ENCODE data around the gene USP17L20. TPM values are rescaled to one million over a fixed set of nuclear protein-coding genes. Genes with fewer than 3 reads are reported as not detected.
"Not testable (repeated sequence)": the region's sequence is repeated elsewhere in the genome, so short reads cannot be mapped to it uniquely, and the experiment has no call there.

The USP17L20 gene, protein sequence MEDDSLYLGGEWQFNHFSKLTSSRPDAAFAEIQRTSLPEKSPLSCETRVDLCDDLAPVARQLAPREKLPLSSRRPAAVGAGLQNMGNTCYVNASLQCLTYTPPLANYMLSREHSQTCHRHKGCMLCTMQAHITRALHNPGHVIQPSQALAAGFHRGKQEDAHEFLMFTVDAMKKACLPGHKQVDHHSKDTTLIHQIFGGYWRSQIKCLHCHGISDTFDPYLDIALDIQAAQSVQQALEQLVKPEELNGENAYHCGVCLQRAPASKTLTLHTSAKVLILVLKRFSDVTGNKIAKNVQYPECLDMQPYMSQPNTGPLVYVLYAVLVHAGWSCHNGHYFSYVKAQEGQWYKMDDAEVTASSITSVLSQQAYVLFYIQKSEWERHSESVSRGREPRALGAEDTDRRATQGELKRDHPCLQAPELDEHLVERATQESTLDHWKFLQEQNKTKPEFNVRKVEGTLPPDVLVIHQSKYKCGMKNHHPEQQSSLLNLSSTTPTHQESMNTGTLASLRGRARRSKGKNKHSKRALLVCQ
- not detected for polyA plus RNA-seq (ENCODE audit: insufficient read depth in 1 of 5, insufficient read length in 5 of 5, low replicate concordance in 1 of 5)
- long read RNA-seq, donor 1, result 0 reads
- long read RNA-seq, donor 2, result 0 reads
- long read RNA-seq, donor 3, result 0 reads
- long read RNA-seq, donor 4, result 0 reads
- long read RNA-seq, donor 5, result 0 reads
- long read RNA-seq, donor 6, result 0 reads
- long read RNA-seq, donor 7, result 0 reads
- long read RNA-seq, donor 8, result 0 reads

DNA sequence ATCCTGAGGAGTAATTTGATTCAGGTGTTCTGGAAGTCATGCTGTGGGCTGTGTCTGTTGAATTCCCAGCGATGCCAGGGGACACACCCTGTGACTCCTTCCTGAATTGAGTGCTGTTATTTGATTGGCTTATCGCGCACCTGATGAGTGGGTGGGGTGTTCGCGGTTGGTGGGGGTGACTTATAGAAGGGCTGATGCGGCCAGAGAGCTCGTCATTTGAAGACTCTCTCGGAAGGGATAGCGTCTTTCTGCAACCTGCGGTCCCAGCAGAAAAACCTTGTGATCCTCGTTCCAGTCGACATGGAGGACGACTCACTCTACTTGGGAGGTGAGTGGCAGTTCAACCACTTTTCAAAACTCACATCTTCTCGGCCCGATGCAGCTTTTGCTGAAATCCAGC lies at the start of gene USP17L20:
USP17L20 (plus strand) TSS at position 301 of the 400 bp plus-strand sequence; CDS start at position 301, 0 bp downstream.
- DNase-seq, result not testable (repeated sequence)

DNA sequence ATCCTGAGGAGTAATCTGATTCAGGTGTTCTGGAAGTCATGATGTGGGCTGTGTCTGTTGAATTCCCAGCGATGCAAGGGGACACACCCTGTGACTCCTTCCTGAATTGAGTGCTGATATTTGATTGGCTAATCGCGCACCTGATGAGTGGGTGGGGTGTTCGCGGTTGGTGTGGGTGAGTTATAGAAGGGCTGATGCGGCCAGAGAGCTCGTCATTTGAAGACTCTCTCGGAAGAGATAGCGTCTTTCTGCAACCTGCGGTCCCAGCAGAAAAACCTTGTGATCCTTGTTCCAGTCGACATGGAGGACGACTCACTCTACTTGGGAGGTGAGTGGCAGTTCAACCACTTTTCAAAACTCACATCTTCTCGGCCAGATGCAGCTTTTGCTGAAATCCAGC lies 47.6 kb upstream of the USP17L20 start, which contains the start of gene USP17L10:
USP17L10 (plus strand) TSS at position 301 of the 400 bp plus-strand sequence; CDS start at position 301, 0 bp downstream.
- DNase-seq, result not testable (repeated sequence)

DNA sequence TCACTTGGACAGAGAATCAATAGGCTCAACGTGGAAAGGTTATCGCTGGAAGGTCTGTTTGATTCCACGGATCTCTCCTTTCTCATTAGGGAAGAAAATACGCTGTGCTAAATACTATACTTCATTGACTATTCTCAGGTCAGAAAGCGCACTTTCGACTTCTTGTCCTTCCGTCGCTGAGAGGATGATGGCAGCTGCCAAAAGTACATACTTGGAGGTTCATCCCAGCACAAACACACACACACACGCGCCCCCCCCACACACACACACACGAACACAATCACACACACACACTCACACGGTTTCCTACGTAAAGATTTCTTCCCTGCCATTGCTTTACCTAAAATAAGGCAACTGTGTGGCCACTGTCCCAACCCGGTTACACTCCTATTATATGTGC lies 43.2 kb upstream of the USP17L20 start:
- DNase-seq, result not testable (repeated sequence)

DNA sequence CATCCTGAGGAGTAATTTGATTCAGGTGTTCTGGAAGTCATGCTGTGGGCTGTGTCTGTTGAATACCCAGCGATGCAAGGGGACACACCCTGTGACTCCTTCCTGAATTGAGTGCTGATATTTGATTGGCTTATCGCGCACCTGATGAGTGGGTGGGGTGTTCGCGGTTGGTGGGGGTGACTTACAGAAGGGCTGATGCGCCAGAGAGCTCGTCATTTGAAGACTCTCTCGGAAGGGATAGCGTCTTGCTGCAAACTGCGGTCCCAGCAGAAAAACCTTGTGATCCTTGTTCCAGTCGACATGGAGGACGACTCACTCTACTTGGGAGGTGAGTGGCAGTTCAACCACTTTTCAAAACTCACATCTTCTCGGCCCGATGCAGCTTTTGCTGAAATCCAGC lies 42.8 kb upstream of the USP17L20 start, which contains the start of gene USP17L11:
USP17L11 (plus strand) TSS at position 301 of the 400 bp plus-strand sequence; CDS start at position 301, 0 bp downstream.
- DNase-seq, result not testable (repeated sequence)

DNA sequence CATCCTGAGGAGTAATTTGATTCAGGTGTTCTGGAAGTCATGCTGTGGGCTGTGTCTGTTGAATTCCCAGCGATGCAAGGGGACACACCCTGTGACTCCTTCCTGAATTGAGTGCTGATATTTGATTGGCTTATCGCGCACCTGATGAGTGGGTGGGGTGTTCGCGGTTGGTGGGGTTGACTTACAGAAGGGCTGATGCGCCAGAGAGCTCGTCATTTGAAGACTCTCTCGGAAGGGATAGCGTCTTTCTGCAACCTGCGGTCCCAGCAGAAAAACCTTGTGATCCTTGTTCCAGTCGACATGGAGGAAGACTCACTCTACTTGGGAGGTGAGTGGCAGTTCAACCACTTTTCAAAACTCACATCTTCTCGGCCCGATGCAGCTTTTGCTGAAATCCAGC lies 38.1 kb upstream of the USP17L20 start, which contains the start of gene USP17L12:
USP17L12 (plus strand) TSS at position 301 of the 400 bp plus-strand sequence; CDS start at position 301, 0 bp downstream.
- DNase-seq, result not testable (repeated sequence)

DNA sequence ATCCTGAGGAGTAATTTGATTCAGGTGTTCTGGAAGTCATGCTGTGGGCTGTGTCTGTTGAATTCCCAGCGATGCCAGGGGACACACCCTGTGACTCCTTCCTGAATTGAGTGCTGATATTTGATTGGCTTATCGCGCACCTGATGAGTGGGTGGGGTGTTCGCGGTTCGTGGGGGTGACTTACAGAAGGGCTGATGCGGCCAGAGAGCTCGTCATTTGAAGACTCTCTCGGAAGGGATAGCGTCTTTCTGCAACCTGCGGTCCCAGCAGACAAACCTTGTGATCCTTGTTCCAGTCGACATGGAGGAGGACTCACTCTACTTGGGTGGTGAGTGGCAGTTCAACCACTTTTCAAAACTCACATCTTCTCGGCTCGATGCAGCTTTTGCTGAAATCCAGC lies 33.3 kb upstream of the USP17L20 start, which contains the start of gene USP17L13:
USP17L13 (plus strand) TSS at position 301 of the 400 bp plus-strand sequence; CDS start at position 301, 0 bp downstream.
- not testable (repeated sequence) for DNase-seq

DNA sequence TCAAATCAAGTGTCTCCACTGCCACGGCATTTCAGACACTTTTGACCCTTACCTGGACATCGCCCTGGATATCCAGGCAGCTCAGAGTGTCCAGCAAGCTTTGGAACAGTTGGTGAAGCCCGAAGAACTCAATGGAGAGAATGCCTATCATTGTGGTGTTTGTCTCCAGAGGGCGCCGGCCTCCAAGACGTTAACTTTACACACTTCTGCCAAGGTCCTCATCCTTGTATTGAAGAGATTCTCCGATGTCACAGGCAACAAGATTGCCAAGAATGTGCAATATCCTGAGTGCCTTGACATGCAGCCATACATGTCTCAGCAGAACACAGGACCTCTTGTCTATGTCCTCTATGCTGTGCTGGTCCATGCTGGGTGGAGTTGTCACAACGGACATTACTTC lies 27.7 kb upstream of the USP17L20 start:
- not testable (repeated sequence) for DNase-seq

DNA sequence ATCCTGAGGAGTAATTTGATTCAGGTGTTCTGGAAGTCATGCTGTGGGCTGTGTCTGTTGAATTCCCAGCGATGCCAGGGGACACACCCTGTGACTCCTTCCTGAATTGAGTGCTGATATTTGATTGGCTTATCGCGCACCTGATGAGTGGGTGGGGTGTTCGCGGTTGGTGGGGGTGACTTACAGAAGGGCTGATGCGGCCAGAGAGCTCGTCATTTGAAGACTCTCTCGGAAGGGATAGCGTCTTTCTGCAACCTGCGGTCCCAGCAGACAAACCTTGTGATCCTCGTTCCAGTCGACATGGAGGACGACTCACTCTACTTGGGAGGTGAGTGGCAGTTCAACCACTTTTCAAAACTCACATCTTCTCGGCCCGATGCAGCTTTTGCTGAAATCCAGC lies 23.8 kb upstream of the USP17L20 start, which contains the start of gene USP17L15:
USP17L15 (plus strand) TSS at position 301 of the 400 bp plus-strand sequence; CDS start at position 301, 0 bp downstream.
- DNase-seq, result not testable (repeated sequence)

DNA sequence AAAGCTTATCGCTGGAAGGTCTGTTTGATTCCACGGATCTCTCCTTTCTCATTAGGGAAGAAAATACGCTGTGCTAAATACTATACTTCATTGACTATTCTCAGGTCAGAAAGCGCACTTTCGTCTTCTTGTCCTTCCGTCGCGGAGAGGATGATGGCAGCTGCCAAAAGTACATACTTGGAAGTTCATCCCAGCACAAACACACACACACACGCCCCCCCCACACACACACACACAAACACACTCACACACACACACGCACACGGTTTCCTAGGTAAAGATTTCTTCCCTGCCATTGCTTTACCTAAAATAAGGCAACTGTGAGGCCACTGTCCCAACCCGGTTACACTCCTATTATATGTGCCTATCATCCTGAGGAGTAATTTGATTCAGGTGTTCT lies 19.5 kb upstream of the USP17L20 start:
- DNase-seq, result not testable (repeated sequence)

DNA sequence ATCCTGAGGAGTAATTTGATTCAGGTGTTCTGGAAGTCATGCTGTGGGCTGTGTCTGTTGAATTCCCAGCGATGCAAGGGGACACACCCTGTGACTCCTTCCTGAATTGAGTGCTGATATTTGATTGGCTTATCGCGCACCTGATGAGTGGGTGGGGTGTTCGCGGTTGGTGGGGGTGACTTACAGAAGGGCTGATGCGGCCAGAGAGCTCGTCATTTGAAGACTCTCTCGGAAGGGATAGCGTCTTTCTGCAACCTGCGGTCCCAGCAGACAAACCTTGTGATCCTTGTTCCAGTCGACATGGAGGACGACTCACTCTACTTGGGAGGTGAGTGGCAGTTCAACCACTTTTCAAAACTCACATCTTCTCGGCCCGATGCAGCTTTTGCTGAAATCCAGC lies 14.3 kb upstream of the USP17L20 start, which contains the start of gene USP17L17:
USP17L17 (plus strand) TSS at position 301 of the 400 bp plus-strand sequence; CDS start at position 301, 0 bp downstream.
- DNase-seq, result not testable (repeated sequence)

DNA sequence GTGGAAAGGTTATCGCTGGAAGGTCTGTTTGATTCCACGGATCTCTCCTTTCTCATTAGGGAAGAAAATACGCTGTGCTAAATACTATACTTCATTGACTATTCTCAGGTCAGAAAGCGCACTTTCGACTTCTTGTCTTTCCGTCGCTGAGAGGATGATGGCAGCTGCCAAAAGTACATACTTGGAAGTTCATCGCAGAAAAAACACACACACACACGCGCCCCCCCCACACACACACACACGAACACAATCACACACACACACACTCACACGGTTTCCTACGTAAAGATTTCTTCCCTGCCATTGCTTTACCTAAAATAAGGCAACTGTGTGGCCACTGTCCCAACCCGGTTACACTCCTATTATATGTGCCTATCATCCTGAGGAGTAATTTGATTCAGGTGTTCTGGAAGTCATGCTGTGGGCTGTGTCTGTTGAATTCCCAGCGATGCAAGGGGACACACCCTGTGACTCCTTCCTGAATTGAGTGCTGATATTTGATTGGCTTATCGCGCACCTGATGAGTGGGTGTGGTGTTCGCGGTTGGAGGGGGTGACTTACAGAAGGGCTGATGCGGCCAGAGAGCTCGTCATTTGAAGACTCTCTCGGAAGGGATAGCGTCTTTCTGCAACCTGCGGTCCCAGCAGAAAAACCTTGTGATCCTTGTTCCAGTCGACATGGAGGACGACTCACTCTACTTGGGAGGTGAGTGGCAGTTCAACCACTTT lies 9.8 kb upstream of the USP17L20 start, which contains the start of gene USP17L18:
USP17L18 (plus strand) TSS at position 678 of the 728 bp plus-strand sequence; CDS start at position 678, 0 bp downstream.
- DNase-seq, result not testable (repeated sequence)

DNA sequence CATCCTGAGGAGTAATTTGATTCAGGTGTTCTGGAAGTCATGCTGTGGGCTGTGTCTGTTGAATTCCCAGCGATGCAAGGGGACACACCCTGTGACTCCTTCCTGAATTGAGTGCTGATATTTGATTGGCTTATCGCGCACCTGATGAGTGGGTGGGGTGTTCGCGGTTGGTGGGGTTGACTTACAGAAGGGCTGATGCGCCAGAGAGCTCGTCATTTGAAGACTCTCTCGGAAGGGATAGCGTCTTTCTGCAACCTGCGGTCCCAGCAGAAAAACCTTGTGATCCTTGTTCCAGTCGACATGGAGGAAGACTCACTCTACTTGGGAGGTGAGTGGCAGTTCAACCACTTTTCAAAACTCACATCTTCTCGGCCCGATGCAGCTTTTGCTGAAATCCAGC lies 4.8 kb upstream of the USP17L20 start, which contains the start of gene USP17L19:
USP17L19 (plus strand) TSS at position 301 of the 400 bp plus-strand sequence; CDS start at position 301, 0 bp downstream.
- not testable (repeated sequence) for DNase-seq

DNA sequence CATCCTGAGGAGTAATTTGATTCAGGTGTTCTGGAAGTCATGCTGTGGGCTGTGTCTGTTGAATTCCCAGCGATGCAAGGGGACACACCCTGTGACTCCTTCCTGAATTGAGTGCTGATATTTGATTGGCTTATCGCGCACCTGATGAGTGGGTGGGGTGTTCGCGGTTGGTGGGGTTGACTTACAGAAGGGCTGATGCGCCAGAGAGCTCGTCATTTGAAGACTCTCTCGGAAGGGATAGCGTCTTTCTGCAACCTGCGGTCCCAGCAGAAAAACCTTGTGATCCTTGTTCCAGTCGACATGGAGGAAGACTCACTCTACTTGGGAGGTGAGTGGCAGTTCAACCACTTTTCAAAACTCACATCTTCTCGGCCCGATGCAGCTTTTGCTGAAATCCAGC lies 4.6 kb downstream of the USP17L20 start, which contains the start of gene USP17L21:
USP17L21 (plus strand) TSS at position 301 of the 400 bp plus-strand sequence; CDS start at position 301, 0 bp downstream.
- not testable (repeated sequence) for DNase-seq

DNA sequence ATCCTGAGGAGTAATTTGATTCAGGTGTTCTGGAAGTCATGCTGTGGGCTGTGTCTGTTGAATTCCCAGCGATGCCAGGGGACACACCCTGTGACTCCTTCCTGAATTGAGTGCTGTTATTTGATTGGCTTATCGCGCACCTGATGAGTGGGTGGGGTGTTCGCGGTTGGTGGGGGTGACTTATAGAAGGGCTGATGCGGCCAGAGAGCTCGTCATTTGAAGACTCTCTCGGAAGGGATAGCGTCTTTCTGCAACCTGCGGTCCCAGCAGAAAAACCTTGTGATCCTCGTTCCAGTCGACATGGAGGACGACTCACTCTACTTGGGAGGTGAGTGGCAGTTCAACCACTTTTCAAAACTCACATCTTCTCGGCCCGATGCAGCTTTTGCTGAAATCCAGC lies 9.4 kb downstream of the USP17L20 start, which contains the start of gene USP17L22:
USP17L22 (plus strand) TSS at position 301 of the 400 bp plus-strand sequence; CDS start at position 301, 0 bp downstream.
- not testable (repeated sequence) for DNase-seq

DNA sequence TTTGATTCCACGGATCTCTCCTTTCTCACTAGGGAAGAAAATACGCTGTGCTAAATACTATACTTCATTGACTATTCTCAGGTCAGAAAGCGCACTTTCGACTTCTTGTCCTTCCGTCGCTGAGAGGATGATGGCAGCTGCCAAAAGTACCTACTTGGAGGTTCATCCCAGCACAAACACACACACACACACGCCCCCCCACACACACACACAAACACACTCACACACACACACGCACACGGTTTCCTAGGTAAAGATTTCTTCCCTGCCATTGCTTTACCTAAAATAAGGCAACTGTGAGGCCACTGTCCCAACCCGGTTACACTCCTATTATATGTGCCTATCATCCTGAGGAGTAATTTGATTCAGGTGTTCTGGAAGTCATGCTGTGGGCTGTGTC lies 13.8 kb downstream of the USP17L20 start:
- DNase-seq, result not testable (repeated sequence)

Other genes starting within 250 kb of the USP17L20 start
- under 1 TPM in 3 of 5 donors, not detected in 2; 0.05 to 0.10 (median 0.08) TPM for gene FAM90A26, start 87.7 kb upstream of the USP17L20 start, polyA plus RNA-seq (ENCODE audit: insufficient read depth in 1 of 5, insufficient read length in 5 of 5, low replicate concordance in 1 of 5)
- gene USP17L10, start 47.5 kb upstream of the USP17L20 start, polyA plus RNA-seq (ENCODE audit: insufficient read depth in 1 of 5, insufficient read length in 5 of 5, low replicate concordance in 1 of 5), result not detected
- not detected for gene USP17L11, start 42.7 kb upstream of the USP17L20 start, polyA plus RNA-seq (ENCODE audit: insufficient read depth in 1 of 5, insufficient read length in 5 of 5, low replicate concordance in 1 of 5)
- gene USP17L12, start 38.0 kb upstream of the USP17L20 start, polyA plus RNA-seq (ENCODE audit: insufficient read depth in 1 of 5, insufficient read length in 5 of 5, low replicate concordance in 1 of 5), result not detected
- not detected for gene USP17L13, start 33.2 kb upstream of the USP17L20 start, polyA plus RNA-seq (ENCODE audit: insufficient read depth in 1 of 5, insufficient read length in 5 of 5, low replicate concordance in 1 of 5)
- gene USP17L15, start 23.7 kb upstream of the USP17L20 start, polyA plus RNA-seq (ENCODE audit: insufficient read depth in 1 of 5, insufficient read length in 5 of 5, low replicate concordance in 1 of 5), result not detected
- not detected for gene USP17L17, start 14.2 kb upstream of the USP17L20 start, polyA plus RNA-seq (ENCODE audit: insufficient read depth in 1 of 5, insufficient read length in 5 of 5, low replicate concordance in 1 of 5)
- gene USP17L18, start 9.5 kb upstream of the USP17L20 start, polyA plus RNA-seq (ENCODE audit: insufficient read depth in 1 of 5, insufficient read length in 5 of 5, low replicate concordance in 1 of 5), result not detected
- gene USP17L19, start 4.7 kb upstream of the USP17L20 start, polyA plus RNA-seq (ENCODE audit: insufficient read depth in 1 of 5, insufficient read length in 5 of 5, low replicate concordance in 1 of 5), result not detected
- gene USP17L21, start 4.7 kb downstream of the USP17L20 start, polyA plus RNA-seq (ENCODE audit: insufficient read depth in 1 of 5, insufficient read length in 5 of 5, low replicate concordance in 1 of 5), result not detected
- gene USP17L22, start 9.5 kb downstream of the USP17L20 start, polyA plus RNA-seq (ENCODE audit: insufficient read depth in 1 of 5, insufficient read length in 5 of 5, low replicate concordance in 1 of 5), result not detected
- not detected for gene USP17L24, start 67.0 kb downstream of the USP17L20 start, polyA plus RNA-seq (ENCODE audit: insufficient read depth in 1 of 5, insufficient read length in 5 of 5, low replicate concordance in 1 of 5)
- gene USP17L25, start 71.8 kb downstream of the USP17L20 start, polyA plus RNA-seq (ENCODE audit: insufficient read depth in 1 of 5, insufficient read length in 5 of 5, low replicate concordance in 1 of 5), result not detected
- not detected for gene USP17L26, start 76.5 kb downstream of the USP17L20 start, polyA plus RNA-seq (ENCODE audit: insufficient read depth in 1 of 5, insufficient read length in 5 of 5, low replicate concordance in 1 of 5)
- gene USP17L5, start 81.3 kb downstream of the USP17L20 start, polyA plus RNA-seq (ENCODE audit: insufficient read depth in 1 of 5, insufficient read length in 5 of 5, low replicate concordance in 1 of 5), result not detected
- not detected for gene USP17L27, start 86.0 kb downstream of the USP17L20 start, polyA plus RNA-seq (ENCODE audit: insufficient read depth in 1 of 5, insufficient read length in 5 of 5, low replicate concordance in 1 of 5)
- not detected for gene USP17L28, start 90.8 kb downstream of the USP17L20 start, polyA plus RNA-seq (ENCODE audit: insufficient read depth in 1 of 5, insufficient read length in 5 of 5, low replicate concordance in 1 of 5)
- not detected for gene USP17L29, start 95.5 kb downstream of the USP17L20 start, polyA plus RNA-seq (ENCODE audit: insufficient read depth in 1 of 5, insufficient read length in 5 of 5, low replicate concordance in 1 of 5)
- gene USP17L30, start 105.0 kb downstream of the USP17L20 start, polyA plus RNA-seq (ENCODE audit: insufficient read depth in 1 of 5, insufficient read length in 5 of 5, low replicate concordance in 1 of 5), result not detected
- gene DEFB131A, start 186.3 kb downstream of the USP17L20 start, polyA plus RNA-seq (ENCODE audit: insufficient read depth in 1 of 5, insufficient read length in 5 of 5, low replicate concordance in 1 of 5), result not detected